HG02870 (cell line): ENCODE data around the gene FREM3.
A peak's percentile ranks its signal among the peaks of the same experiment; 100 is the strongest.
"Not testable (repeated sequence)": the region's sequence is repeated elsewhere in the genome, so short reads cannot be mapped to it uniquely, and the experiment has no call there.

Source experiments
- ATAC-seq: cut with Tn5 transposase; IDR thresholded peaks from one replicate; pipeline ENCODE4 v1.9.1; 2021; ENCODE audit warnings: mild to moderate bottlenecking, moderate library complexity; ENCODE audit not compliant: unreplicated experiment

Gene FREM3

GRCh38 chr4:143700416-143701352 is at the start of gene FREM3:
Gene FREM3, minus strand, starts transcription at chr4:143700675. Its CDS starts 0 bp downstream, at chr4:143700675.
- ATAC-seq: no peak

GRCh38 chr4:143745874-143746273 is 45.4 kb upstream of the FREM3 start:
- ATAC-seq: no peak

GRCh38 chr4:143743591-143743990 is 43.1 kb upstream of the FREM3 start:
- ATAC-seq: no peak

DNA sequence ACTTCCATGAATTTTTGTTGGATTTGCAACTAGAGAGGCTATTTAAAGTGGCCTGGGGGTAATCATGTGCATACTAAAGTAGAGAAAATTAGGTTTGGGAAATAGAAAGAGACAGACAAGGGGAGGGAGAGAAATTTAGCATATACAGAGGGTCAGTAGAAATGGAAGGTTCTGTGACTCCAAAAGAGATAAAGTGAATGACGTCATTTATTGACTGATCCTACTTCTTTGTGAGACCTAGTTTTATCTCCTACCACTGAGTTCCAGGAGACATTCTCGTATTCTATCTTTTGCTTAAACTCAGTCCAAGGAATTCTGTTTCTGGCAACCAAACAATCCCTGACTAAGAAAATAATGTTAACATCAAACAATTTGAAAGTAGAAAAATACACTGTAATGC is 42.4 kb upstream of the FREM3 start:
- ATAC-seq: no peak

- no peak for ATAC-seq
These were observed 36.4 kb upstream of the FREM3 start for GRCh38 chr4:143736861-143737260.

- ATAC-seq: peak; percentile 45
These were observed 35.6 kb upstream of the FREM3 start for GRCh38 chr4:143736061-143736460.

GRCh38 chr4:143728166-143728565 is 27.7 kb upstream of the FREM3 start:
- no peak for ATAC-seq

DNA sequence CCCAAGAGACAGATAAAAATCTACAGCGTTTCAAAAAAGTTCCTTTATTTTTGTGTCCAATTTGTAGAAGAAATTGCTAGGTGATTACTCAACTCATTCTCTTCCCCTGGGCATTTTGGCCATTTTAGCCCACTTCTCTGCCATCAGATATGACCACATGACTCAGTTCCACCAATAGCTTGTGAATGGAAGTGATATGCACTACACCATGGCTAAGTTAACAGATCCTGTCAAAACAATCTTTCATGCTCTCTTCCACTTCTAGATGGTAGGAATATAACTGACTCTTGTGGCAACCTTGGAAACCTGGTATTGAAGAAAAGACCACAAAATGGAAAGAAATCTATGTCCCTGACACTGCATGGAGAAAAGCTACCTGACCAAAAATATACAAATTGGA is 26.2 kb upstream of the FREM3 start:
- ATAC-seq: no peak

- no peak for ATAC-seq
These were observed 20.8 kb upstream of the FREM3 start for GRCh38 chr4:143721317-143721716.

GRCh38 chr4:143718748-143719147 is 18.3 kb upstream of the FREM3 start:
- ATAC-seq: not testable (repeated sequence)

DNA sequence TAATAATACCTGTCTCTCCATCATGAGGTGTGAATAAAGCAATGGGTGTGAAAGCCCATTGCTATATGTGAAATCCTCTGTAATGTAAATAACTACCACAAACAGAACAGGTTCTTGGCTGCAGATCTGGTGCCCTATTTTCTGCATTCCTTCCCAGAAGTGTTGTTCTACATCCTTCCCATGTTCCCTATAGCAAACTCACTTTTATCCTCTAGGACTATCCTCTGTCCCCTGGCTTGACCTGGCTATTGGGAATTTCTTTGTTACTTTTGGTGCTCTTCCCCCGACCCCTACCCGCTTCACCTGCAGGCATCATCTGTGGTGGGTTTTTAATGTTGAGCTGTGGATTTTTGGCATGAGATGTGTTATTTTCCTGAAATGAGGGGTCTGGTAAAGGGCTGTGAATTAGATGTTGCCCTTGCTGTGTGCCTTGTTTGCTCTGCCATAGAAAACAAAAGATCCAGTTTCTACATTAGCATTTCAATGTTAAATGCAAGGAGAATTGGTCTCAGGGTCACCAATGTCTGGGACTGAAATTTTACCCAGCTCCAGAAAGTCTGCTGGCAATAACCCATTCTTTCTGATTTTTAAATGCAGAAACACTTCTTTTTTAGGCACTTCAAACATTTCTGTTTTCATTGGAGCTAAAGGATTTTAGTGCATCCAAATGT is 13.6 kb upstream of the FREM3 start:
- ATAC-seq: no peak

DNA sequence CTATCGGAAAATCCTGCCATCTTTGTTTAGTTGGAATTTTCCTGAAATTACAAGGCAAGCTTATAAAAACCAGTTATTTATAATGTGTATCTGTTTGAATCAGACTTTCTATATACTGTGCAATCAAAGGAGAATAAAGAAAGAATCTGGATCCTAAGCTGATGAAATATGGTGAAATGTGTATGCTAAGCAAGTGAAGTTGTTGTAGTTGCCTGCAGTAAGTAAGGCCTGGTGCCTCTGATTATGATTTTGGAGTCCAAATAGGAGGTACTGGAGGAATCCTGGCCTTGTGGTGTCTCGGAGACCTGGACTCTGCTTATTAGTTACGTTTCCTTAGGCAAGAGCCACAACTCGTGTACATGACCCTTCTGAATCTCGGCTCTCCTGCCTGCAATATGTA is 13.1 kb upstream of the FREM3 start:
- no peak for ATAC-seq

GRCh38 chr4:143712155-143712550 is 11.7 kb upstream of the FREM3 start:
- ATAC-seq: no peak

DNA sequence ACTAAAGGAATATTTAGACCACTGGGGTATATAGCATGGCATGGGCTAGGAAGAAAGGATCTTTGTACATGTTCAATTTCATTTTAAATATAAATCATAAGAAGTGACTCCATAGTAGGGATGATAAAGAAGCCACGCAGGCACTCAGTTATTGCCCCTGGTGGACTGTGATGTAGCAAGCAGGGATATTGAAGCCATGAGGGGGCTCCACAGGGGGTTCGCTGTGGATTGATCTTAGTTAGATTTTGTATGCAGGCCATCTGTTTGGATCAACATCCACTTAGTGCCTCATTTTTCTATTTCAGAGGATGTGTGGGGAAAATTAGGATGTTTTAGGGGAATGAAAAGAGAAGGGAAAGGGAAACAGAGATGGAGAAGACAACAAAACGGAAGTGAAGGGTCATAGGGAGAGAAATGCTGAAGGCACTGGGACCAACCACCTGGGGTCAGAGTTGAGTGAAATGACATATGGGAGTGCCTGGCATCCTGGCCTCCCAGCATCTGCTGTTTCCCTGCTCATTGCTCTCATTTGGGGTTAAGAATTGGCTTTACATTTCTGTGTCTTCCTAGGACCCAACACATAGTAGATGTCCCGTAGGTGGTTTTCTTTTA is 11.2 kb upstream of the FREM3 start:
- ATAC-seq: no peak

DNA sequence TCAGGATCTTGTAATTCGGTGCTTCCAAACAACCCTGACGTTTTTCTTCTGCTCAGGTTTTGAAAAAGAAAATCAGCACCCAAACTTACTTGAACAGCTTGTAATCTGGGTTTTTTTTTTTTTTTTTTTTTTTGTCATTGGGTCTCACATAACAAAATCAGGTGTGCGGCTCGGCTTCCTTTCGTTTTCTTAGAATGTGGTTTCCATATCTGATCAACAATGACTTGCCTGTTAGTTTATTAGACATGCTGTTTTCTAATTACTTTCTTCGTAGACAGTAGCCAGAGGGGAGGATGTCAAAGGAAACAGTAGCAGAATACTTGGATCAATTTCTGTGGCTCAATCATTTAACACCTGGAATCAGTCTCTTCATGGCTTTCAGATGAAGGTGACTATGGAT is 890 bp upstream of the FREM3 start:
- no peak for ATAC-seq

GRCh38 chr4:143700046-143700415 is 444 bp downstream of the FREM3 start:
- ATAC-seq: no peak

DNA sequence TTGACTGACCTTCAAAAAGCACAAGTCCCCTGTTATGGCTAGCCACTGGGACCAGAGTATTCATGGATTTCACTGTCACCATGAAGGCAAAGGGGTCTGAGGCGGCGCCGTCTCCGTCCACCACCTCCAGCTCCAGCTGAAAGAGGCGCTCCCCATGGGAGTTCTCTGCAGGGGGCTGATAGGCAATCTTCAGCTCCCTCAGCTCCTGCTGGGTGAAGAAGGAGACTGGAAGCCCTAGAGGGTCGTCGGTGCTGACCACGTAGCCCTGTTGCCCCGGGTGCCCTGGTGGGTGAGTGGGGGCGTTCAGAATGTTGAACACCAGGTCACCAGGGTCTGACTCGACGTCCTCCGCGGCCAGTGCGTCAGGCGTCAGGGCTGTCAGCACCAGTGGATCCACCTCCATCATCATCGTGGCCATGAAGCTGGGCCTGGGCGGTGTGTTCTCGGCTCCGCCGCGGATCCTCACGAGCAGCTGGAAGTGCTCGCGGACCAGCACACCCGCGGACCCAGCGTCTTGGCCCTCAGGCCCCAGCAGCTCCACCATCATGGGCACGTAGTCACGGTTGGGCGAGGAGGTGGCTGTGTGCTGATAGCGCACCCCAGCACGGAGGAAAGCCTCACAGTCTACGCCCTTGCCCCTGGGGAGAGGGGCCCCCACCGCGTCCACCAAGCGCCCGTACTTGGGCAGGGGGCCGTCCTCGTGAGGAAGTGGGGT is 987 bp downstream of the FREM3 start:
- no peak for ATAC-seq

GRCh38 chr4:143693856-143694255 is 6.6 kb downstream of the FREM3 start:
- no peak for ATAC-seq

DNA sequence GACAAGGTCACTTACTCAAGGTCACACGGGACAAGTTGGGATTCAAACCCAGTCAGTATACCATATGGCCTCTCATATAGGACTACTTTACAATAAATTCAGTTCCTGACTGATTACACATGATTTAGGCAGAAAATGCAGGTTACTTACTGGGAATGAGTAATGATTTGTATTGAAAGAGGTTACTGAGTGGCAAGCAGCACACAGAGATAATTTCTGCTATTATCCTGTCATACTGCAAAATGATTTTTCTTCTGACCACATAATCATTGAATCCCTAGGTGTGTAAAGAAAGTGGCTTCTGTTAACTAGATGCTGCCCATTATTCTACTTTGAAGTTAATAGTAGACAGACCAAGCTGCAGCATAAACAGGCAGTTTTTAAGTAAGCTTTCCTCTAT is 8.2 kb downstream of the FREM3 start:
- ATAC-seq: no peak

DNA sequence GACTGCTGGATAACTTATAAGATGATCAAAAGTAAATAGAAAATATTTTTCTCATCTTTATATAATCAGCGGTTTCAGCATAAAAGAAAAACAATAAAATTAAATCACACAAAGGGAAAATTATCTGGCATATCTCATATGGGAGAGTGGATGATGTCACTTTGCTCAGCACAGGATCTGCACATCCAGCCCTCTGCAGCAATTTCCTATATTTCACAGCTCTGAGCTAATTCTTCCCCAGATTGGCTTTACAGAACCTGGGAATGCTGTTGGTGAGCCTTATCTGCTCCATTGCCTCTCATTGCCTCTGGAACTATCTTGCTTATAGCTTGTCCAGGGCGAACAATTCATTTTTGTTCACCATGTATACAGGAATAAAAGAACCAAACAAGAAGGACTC is 21.0 kb downstream of the FREM3 start:
- no peak for ATAC-seq

- ATAC-seq: not testable (repeated sequence)
These were observed 26.8 kb downstream of the FREM3 start for GRCh38 chr4:143673629-143674028.
